Common myeloid progenitor, CD34-positive (primary cell): ENCODE data around the gene CHPF.

ENCODE experiments used
- CTCF ChIA-PET: fragments of 350-600 bp; sonication (Branson Sonifier 250); formaldehyde crosslinking; loops from one replicate; lab custom pipeline; 2021; ENCODE audit warnings: antibody characterized with exemption; lab: Charles Lee
- POLR2A ChIA-PET: fragments of 350-600 bp; sonication (Branson Sonifier 250); formaldehyde crosslinking; loops from one replicate; lab custom pipeline; 2021; ENCODE audit warnings: antibody characterized with exemption; lab: Charles Lee
- DNase-seq, 3 donors: peaks; one replicate each; pipeline versions ENCODE4 v3.0.0 to v3.0.0-alpha.2; 2013
- H3K27ac ChIP-seq, 2 experiments: 1 replicate in 1 of 2; 2 replicates in 1 of 2; pipeline ENCODE4 v1.7.0; 2013; ENCODE audit warnings: inconsistent platforms in 2 of 2, low read length in 2 of 2, mild to moderate bottlenecking in 2 of 2, low read depth in 1 of 2, moderate library complexity in 1 of 2; ENCODE audit not compliant: severe bottlenecking in 2 of 2, insufficient read depth in 1 of 2, poor library complexity in 1 of 2
- H3K27me3 ChIP-seq, 5 experiments: replicated peaks in 2 of 5; 1 replicate in 3 of 5; 2 replicates in 2 of 5; pipeline versions ENCODE4 v1.6.1 to v1.7.0; 2013; ENCODE audit warnings: low read length in 4 of 5, mild to moderate bottlenecking in 2 of 5, moderate library complexity in 2 of 5, inconsistent platforms in 1 of 5; ENCODE audit not compliant: insufficient read depth in 5 of 5, control insufficient read depth in 4 of 5
- H3K36me3 ChIP-seq, 4 experiments: 1 replicate in 2 of 4; 2 replicates in 2 of 4; pipeline versions ENCODE4 v1.6.1 to v1.7.0; 2013; ENCODE audit warnings: low read length in 3 of 4, control low read depth in 1 of 4, mild to moderate bottlenecking in 1 of 4; ENCODE audit not compliant: control insufficient read depth in 4 of 4, insufficient read depth in 4 of 4
- H3K4me1 ChIP-seq, 4 experiments: 1 replicate in 3 of 4; 2 replicates in 1 of 4; pipeline versions ENCODE4 v1.6.1 to v1.7.1; 2013; ENCODE audit warnings: low read length in 3 of 4, mild to moderate bottlenecking in 3 of 4, control low read depth in 1 of 4, inconsistent platforms in 1 of 4, moderate library complexity in 1 of 4; ENCODE audit not compliant: control insufficient read depth in 4 of 4, insufficient read depth in 4 of 4; ENCODE audit errors: control extremely low read depth in 1 of 4
- H3K4me3 ChIP-seq, 7 experiments: 1 replicate in 4 of 7; 2 replicates in 3 of 7; pipeline versions ENCODE4 v1.5.1 to v1.7.0; 2013; ENCODE audit warnings: mild to moderate bottlenecking in 7 of 7, low read length in 6 of 7, moderate library complexity in 6 of 7, inconsistent platforms in 2 of 7, low read depth in 2 of 7, control low read depth in 1 of 7; ENCODE audit not compliant: insufficient read depth in 4 of 7, control insufficient read depth in 1 of 7; ENCODE audit errors: extremely low read depth in 1 of 7
- H3K9me3 ChIP-seq, 5 experiments: 1 replicate in 4 of 5; 2 replicates in 1 of 5; pipeline versions ENCODE4 v1.6.1 to v1.7.1; 2013; ENCODE audit warnings: low read length in 4 of 5, mild to moderate bottlenecking in 2 of 5, inconsistent platforms in 1 of 5, low read depth in 1 of 5, moderate library complexity in 1 of 5; ENCODE audit not compliant: control insufficient read depth in 4 of 5, insufficient read depth in 2 of 5; ENCODE audit errors: control extremely low read depth in 1 of 5
- WGBS: methylation state at CpG from one replicate; pipeline ENCODE4 v1.1.5; 2013; ENCODE audit not compliant: insufficient coverage; 5-methylcytosine and 5-hydroxymethylcytosine counted together

CHPF gene

GRCh38 chr2:219545295-219545942 lies 1.8 kb upstream of the CHPF start:
- ChIA-PET CTCF (interaction anchor here (5.1 to 43.1 kb wide), 4 partner anchors 16 to 98 kb away, joined by 23 to 1724 read pairs (median 121); partner anchors contain the start of genes ASIC4, GMPPA and STK11IP), POLR2A (no interaction called here)
- H3K27me3 ChIP-seq, result peaks cover 0 to 42% (median 28%) of the 10 kb centered on the region in 5 experiments
- no peak for DNase-seq
- H3K4me3 ChIP-seq, result no peak overlapping the region
- peaks cover 0 to 29% (median 23%) of the 10 kb centered on the region in 4 experiments for H3K4me1 ChIP-seq
- H3K9me3 ChIP-seq, result no peaks in the 10 kb centered on the region
- 100% methylated on average over 3 of the region's 3 CpGs for WGBS
- no peaks in the 10 kb centered on the region for H3K36me3 ChIP-seq
- no peak overlapping the region for H3K27ac ChIP-seq

- Histone ChIP-seq H3K36me3 (no peaks in the 10 kb centered on the region), H3K4me3 (peak overlapping the region in 5 of 7 experiments; percentile 39 to 79 (median 71)), H3K27ac (no peak overlapping the region), H3K9me3 (no peaks in the 10 kb centered on the region), H3K27me3 (peaks cover 0 to 38% (median 27%) of the 10 kb centered on the region in 5 experiments), H3K4me1 (peaks cover 0 to 29% (median 23%) of the 10 kb centered on the region in 4 experiments)
- WGBS, result 47% methylated on average over 9 of the region's 9 CpGs
- POLR2A ChIA-PET, result no interaction called here
- CTCF ChIA-PET, result interaction anchor here (5.1 to 43.1 kb wide), 5 partner anchors 7 to 99 kb away, joined by 23 to 1724 read pairs (median 117); partner anchors contain the start of genes ASIC4, GMPPA and STK11IP
- DNase-seq, result no peak
Measured at GRCh38 chr2:219544567-219544966, 958 bp upstream of the CHPF start.

DNA sequence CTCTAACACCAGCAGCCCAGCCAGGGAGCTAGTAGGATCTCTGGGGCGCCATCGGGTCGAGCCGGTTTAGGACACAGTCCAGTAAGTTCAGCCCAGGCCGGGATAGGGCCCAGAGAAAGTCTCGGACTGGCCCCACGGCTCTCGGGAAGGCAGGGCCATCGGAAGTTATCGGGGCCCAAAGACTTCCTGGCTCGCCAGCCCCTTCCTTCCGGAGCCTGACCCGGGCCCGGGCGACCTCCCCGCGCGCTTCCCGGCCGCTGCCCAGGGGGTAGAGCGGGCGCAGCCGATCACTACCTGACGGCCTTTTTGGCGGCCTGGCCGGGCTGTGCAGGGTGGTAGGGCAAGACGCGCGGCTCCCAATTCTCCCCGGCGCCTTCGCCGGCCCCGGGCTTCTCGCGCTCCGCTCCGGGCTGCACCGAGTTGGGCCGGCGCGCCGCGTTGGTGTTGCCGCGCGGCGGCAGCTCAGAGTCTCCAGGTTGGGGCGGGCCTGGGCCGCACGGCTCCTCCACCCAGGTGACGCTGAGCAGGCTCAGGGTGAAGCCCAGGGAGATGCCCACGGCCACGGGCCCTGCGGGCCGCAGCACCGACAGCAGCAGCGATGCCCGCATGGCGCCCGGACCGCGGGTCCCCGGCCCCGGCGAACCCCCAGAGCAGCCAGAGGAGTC lies 546 bp downstream of the CHPF start:
- Histone ChIP-seq H3K36me3 (no peaks in the 10 kb centered on the region), H3K27ac (no peak overlapping the region), H3K27me3 (peaks cover 0 to 38% (median 22%) of the 10 kb centered on the region in 5 experiments), H3K4me3 (peak overlapping the region; percentile 19 to 79 (median 62)), H3K4me1 (peaks cover 0 to 29% (median 23%) of the 10 kb centered on the region in 4 experiments), H3K9me3 (no peaks in the 10 kb centered on the region)
- under 1% methylated on average over 54 of the region's 66 CpGs for WGBS
- DNase-seq, result peak in 1 of 3 donors; percentile 15
- ChIA-PET CTCF (interaction anchor here (0.9 to 43.1 kb wide), 10 partner anchors 9 to 156 kb away, joined by 3 to 1724 read pairs (median 30); partner anchors contain the start of genes ASIC4, DNPEP, GMPPA and INHA), POLR2A (no interaction called here)

DNA sequence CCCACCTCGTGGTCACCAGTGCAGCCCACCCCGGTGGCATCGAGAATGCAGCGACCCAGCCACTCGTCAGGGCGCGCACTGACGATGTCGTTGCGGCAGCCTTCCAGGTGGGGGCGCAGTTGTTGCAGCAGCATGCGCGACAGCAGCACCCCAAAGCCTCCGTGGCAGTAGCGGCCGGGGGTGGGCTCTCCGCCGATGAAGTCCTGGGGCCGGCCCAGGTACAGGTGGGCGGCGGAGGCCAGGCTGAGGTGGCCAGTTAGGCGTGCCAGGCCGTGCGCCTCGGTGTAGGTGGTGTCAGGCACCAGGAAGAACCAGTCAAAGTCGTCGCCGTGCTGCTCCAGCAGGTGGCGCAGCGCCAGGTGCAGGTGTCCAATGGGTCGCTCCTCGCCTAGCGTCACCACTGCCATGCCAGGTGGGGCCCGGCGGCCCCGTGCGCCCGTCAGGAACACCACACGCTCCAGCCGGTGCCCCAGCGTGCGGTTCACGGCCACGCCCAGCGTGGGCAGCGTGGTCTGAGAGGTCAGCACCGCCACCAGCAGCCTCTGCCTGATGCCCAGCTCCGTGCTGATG lies 1.9 kb downstream of the CHPF start:
- POLR2A ChIA-PET, result no interaction called here
- H3K27ac ChIP-seq, result no peak overlapping the region
- H3K4me1 ChIP-seq, result peaks cover 0 to 29% (median 23%) of the 10 kb centered on the region in 4 experiments
- no peaks in the 10 kb centered on the region for H3K9me3 ChIP-seq
- WGBS, result under 1% methylated on average over 31 of the region's 48 CpGs
- peaks cover 0 to 36% (median 24%) of the 10 kb centered on the region in 5 experiments for H3K27me3 ChIP-seq
- H3K36me3 ChIP-seq, result no peaks in the 10 kb centered on the region
- CTCF ChIA-PET, result interaction anchor here (0.6 to 43.1 kb wide), 30 partner anchors 8 to 246 kb away, joined by 3 to 1724 read pairs (median 4); partner anchors contain the start of genes ASIC4, DNPEP, GMPPA and INHA
- peak; percentile 84 to 88 (median 88) for DNase-seq
- peak overlapping the region in 6 of 7 experiments; percentile 17 to 80 (median 62) for H3K4me3 ChIP-seq

- Histone ChIP-seq H3K4me3 (no peak overlapping the region), H3K36me3 (no peaks in the 10 kb centered on the region), H3K27ac (no peak overlapping the region), H3K9me3 (no peaks in the 10 kb centered on the region), H3K27me3 (peaks cover 0 to 32% (median 27%) of the 10 kb centered on the region in 5 experiments), H3K4me1 (peaks cover 0 to 29% (median 23%) of the 10 kb centered on the region in 4 experiments)
- no peak for DNase-seq
- ChIA-PET POLR2A (no interaction called here), CTCF (interaction anchor here (0.7 to 43.1 kb wide), 26 partner anchors 8 to 238 kb away, joined by 3 to 1724 read pairs (median 6); partner anchors contain the start of genes ASIC4, DNPEP, GMPPA and INHA)
- WGBS, result 88% methylated on average over 7 of the region's 12 CpGs
Measured at GRCh38 chr2:219540784-219541504, 2.7 kb downstream of the CHPF start.

GRCh38 chr2:219539926-219540678 lies 3.5 kb downstream of the CHPF start:
- peaks cover 0 to 23% (median 22%) of the 10 kb centered on the region in 5 experiments for H3K27me3 ChIP-seq
- no peak for DNase-seq
- WGBS, result 97% methylated on average over 45 of the region's 46 CpGs
- CTCF ChIA-PET, result interaction anchor here (1.0 to 43.1 kb wide), 15 partner anchors 12 to 150 kb away, joined by 3 to 1724 read pairs (median 13); partner anchors contain the start of genes ASIC4, GMPPA, INHA and OBSL1
- no peaks in the 10 kb centered on the region for H3K9me3 ChIP-seq
- H3K36me3 ChIP-seq, result no peaks in the 10 kb centered on the region
- H3K4me3 ChIP-seq, result no peak overlapping the region
- no peak overlapping the region for H3K27ac ChIP-seq
- POLR2A ChIA-PET, result no interaction called here
- peaks cover 0 to 29% (median 23%) of the 10 kb centered on the region in 4 experiments for H3K4me1 ChIP-seq
